Measurements from ENCODE around the gene CLEC10A.

DNA sequence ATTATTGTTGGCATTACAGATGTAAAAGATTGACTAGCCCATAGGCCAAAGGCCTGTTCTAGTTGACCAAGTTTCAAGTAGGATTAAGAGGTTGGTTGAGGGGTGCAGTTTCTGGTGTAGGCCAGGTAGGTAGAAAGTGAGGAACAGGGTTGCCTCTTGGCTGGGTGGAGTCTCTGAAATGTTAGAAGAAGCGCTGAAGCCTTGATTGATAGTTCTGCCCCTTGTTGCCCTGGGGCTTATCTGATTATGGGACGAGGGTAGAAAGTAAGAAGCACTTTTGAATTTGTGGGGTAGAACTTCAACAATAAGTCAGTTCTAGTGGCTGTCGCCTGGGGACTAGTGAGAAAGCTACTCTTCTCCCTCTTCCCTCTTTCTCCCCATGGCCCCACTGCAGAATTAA is 51.0 kb downstream of the CLEC10A start:
- TF ChIP-seq, protein P1, sequence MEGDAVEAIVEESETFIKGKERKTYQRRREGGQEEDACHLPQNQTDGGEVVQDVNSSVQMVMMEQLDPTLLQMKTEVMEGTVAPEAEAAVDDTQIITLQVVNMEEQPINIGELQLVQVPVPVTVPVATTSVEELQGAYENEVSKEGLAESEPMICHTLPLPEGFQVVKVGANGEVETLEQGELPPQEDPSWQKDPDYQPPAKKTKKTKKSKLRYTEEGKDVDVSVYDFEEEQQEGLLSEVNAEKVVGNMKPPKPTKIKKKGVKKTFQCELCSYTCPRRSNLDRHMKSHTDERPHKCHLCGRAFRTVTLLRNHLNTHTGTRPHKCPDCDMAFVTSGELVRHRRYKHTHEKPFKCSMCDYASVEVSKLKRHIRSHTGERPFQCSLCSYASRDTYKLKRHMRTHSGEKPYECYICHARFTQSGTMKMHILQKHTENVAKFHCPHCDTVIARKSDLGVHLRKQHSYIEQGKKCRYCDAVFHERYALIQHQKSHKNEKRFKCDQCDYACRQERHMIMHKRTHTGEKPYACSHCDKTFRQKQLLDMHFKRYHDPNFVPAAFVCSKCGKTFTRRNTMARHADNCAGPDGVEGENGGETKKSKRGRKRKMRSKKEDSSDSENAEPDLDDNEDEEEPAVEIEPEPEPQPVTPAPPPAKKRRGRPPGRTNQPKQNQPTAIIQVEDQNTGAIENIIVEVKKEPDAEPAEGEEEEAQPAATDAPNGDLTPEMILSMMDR (IDR thresholded peaks at IDR 0.05) = no peak
- no peak for TF ChIP-seq POLR2A (IDR thresholded peaks at IDR 0.05)
